NCI-H524 treated with DMSO at 0.1 percent for 48 hours (cell line): ENCODE measurements around the gene RALGAPA1.
"Not testable (repeated sequence)": the region's sequence is repeated elsewhere in the genome, so short reads cannot be mapped to it uniquely, and the experiment has no call there.

ENCODE experiments used
- DNase-seq: peaks from one replicate; lab custom pipeline; 2025; lab: John Stamatoyannopoulos, UW

RALGAPA1 gene

GRCh38 chr14:35808638-35809563, at the start of gene RALGAPA1:
Gene RALGAPA1, minus strand, starts transcription at chr14:35809295. Its CDS starts 460 bp downstream, at chr14:35808835.
- DNase-seq: peak; percentile 87

DNA sequence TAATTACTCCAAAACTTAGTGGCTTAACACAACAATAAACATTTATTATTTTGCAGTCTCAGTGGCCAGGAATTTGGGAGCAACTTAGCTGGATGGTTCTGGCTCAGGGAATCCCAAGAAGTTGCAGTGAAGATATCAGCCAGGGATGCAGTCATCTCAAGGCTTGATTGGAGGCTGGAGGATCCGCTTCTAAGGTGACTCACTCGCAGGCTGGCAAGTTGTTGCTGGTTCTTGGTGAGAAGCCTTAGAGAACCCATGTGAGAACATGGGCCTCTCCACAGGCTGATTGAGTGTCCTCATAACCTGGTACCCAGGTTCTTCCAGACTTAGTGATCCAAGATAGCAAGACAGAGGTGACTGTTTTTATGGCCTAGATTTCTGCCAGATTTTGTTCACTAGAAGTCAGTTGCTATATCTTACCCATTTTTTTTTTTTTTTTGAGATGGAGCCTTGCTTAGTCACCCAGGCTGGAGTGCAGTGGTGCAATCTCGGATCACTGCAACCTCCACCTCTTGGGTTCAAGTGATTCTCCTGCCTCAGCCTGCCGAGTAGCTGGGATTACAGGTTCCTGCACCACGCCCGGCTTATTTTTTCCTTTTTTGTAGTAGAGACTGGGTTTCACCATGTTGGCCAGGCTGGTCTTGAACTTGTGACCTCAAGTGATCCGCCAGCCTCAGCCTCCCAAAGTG, 49.6 kb upstream of the RALGAPA1 start:
- DNase-seq: no peak

DNA sequence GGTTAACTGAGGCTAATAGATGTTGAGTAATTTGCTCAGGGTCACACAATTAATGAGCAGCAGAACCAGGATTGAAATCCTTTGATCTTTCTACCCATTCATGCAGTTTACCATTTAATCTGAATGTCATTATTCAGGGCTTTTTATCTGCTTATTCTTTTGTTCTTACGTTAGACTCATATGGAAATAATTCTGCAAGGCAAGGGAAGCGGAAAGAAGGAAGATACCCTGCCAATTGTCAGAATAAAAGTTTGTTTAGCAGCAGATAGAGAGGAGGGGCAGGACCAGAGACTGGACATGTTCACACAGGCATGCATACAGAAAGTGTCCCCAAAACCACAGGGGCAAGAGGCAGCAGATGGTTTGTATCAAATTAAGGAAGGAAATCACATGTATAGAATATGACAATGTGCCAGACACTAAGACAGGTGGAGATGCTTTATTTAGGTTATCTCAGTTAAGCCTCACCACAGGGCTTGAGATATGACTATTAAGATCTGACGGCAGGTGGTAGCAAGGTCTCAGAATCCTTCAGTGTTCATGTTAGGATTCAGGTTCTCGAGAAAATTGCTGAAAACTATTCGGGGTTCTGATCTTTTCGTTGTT, 46.9 kb upstream of the RALGAPA1 start:
- DNase-seq: peak; percentile 80

DNA sequence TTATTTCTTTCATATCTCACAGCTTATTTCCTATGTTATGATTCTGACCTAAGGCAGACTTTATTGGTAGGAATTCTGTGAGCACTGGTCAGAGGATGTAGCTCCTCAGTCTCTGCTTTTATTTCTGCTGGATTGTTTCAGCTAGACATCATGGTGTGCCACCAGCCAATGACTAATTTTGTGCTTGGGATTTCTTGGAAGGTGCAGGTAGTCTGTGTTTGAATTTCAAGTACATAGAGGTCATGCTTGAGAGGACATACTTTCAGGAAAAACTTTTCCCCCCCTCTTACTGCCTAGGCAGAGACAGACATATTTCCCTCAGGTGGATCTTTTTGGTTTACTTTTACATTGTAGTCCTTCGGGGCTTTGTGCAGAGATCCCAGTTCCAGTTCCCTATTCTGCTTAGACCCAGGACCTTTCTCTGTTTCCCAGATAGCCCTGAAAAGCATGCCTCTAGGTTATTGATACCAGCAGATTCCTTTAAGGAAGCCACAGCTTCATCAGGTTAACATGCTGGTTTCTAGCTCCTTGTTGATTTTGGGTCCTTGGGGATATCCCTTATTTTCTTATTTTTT, 45.7 kb upstream of the RALGAPA1 start:
- DNase-seq: no peak

DNA sequence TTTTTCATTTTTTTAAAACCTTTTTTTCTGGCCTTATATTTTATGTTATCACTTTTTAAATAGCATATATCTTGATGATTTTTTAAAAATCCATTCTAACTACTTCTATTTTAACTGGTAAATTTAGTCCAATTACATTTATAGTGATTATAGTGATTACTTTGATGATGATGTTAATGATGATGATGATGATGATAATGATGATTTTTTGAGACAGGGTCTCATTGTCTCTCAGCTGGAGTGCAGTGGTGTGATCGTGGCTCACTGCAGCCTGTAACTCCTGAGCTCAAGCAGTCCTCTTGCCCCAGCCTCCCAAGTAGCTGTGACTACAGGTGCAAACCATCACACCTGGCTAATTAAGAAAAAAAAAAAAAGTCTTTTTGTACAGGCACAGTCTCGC, 44.1 kb upstream of the RALGAPA1 start:
- DNase-seq: no peak

DNA sequence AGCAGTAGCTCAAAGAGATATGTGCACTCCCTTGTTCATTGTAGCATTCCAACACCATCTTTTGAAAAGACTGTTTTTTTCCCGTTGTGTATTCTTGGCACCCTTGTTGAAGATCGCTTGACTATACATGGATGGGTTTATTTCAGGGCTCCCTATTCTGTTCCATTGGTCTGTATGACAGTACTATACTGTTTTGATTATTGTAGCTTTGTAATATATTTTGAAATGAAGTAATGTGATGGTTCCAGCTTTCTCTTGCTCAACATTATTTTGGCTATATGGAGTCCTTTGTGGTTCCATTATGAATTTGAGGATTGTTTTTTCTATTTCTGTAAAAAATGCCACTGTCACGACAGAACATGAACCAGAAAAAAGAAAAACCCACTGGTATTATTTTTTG, 42.7 kb upstream of the RALGAPA1 start:
- no peak for DNase-seq

GRCh38 chr14:35849122-35849521, 40.0 kb upstream of the RALGAPA1 start:
- no peak for DNase-seq

DNA sequence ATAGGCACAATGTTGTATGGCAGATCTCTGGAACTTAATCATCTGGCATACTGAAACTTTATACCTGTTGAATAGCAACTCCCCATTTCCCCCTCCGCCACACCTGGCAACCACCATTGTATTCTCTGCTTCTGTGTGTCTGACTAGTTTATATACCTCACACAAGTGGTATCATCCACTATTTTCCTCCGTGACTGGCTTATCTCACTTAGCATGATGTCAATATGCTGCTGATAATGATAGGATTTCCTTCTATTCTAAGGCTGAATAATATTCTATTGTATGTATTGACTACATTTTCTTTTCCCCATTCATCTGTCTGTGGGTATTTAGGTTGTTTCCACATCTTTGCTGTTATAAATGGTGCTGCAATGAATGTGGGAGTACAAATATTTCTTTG, 38.5 kb upstream of the RALGAPA1 start:
- no peak for DNase-seq

- DNase-seq: no peak
Observed at GRCh38 chr14:35844494-35844893, 35.4 kb upstream of the RALGAPA1 start.

- DNase-seq: not testable (repeated sequence)
Observed at GRCh38 chr14:35842245-35842644, 33.1 kb upstream of the RALGAPA1 start.

DNA sequence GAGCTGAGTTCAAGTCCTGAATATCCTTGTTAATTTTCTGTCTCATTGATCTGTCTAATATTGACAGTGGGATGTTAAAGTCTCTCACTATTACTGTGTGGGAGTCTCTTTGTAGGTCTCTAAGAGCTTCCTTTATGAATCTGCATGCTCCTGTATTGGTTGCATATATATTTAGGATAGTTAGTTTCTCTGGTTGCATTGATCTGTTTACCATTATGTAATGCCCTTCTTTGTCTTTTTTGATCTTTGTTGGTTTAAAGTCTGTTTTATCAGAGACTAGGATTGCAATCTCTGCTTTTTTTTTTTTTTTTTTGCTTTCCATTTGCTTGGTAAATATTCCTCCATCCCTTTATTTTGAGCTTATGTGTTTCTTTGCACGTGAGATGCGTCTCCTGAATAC, 32.6 kb upstream of the RALGAPA1 start:
- not testable (repeated sequence) for DNase-seq

GRCh38 chr14:35835208-35835982, 26.3 kb upstream of the RALGAPA1 start:
- no peak for DNase-seq

DNA sequence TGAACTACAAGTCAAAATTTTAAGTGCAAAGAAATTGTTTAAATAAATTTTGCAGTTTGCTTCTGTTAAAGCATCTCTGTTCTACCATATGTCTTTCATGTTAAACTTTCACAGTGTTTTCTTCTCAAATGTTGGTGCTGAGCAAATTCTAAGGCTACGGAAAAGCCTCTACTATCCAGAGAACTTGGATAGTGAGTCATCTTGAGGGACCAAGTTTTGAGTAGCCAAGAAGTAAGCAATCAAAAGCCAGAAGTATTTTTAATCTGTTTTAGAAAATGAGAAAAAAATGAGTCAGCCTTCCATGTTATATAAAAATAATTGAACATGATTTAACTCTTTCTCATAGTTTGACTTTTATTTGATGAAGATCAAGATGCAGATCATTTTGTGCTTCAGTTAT, 20.4 kb upstream of the RALGAPA1 start:
- no peak for DNase-seq

DNA sequence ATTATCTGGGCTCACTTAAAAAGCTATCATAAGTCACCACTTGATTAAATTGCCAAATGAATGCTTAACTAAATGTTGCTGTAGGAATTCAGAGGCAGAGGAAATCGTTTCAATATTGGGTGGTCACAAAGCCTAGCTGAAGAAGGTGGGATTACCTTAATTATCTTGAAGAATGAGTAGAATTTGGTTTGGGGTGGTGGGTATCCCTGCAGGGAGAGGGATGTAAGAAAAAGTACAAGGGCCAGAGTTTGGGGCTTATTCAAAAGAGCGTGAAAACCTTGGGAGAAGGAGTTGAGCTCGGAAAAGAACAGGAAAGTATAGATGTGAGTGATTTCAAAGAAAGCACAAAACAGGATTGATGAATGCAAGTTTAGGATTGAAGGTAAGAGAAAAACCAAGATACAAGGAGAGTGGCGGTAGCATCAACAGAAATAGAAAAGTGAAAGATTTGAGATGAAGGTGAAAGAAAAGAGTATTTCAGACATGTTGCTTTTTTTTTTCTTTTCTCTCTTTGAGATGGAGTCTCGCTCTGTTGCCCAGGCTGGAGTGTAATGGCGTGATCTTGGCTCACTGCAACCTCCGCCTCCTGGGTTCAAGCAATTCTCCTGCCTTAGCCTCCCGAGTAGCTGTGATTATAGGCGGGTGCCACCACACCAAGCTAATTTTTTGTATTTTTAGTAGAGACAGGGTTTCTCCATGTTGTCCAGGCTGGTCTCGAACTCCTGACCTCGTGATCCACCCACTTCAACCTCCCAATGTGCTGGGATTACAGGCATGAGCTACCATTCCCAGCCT, 18.8 kb upstream of the RALGAPA1 start:
- no peak for DNase-seq

DNA sequence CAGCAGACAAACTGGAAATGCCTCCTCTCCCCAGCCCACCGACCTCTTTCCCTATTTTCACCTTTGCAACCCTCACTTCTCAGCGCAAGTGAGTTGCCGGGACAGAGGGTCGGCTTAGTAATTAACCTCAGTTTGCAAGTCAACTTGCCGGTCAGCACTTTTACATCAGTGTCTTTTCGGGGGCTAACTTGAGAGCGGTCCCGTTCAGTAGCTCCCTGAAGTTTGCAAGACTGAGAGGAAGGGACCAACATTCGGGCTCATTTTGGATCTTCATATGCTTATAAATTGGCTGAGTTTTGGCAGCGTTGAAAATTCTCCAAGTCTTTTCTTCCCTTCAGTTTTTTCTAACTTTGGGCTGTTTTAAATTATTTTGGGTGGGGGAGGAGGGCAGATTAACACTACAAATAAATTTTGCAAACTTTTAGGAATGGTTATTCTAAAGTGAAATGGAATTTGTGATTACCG, 17.9 kb upstream of the RALGAPA1 start:
- no peak for DNase-seq

GRCh38 chr14:35826218-35826951, 17.3 kb upstream of the RALGAPA1 start, which contains the start of gene BRMS1L:
Gene BRMS1L, plus strand, starts transcription at chr14:35826338. Its CDS starts 179 bp downstream, at chr14:35826517.
- DNase-seq: peak; percentile 64

DNA sequence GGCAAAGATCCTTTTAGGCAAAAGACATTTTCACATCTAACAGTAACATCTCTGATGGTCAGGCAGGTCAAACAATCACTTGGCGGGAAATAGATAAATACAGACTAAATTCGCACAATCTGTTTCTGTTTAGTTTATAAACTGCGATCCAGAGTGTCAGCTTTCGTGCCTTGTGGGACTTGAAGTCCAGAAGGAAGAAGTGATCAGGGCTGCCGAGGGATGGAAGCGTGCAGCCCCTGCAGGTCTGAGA, 16.8 kb upstream of the RALGAPA1 start:
- peak; percentile 100 for DNase-seq

DNA sequence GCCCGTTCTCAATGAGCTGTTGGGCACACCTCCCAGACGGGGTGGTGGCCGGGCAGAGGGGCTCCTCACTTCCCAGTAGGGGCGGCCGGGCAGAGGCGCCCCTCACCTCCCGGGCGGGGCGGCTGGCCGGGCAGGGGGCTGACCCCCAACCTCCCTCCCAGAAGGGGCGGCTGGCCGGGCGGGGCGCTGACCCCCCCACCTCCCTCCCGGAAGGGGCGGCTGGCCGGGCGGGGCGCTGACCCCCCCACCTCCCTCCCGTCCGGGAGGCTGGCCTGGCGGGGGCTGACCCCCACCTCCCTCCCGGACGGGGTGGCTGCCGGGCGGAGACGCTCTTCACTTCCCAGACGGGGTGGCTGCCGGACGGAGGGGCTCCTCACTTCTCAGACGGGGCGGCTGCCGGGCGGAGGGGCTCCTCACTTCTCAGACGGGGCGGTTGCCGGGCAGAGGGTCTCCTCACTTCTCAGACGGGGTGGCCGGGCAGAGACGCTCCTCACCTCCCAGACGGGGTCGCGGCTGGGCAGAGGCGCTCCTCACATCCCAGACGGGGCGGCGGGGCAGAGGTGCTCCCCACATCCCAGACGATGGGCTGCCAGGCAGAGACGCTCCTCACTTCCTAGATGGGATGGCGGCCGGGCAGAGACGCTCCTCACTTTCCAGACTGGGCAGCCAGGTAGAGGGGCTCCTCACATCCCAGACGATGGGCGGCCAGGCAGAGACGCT, 15.5 kb upstream of the RALGAPA1 start:
- not testable (repeated sequence) for DNase-seq

DNA sequence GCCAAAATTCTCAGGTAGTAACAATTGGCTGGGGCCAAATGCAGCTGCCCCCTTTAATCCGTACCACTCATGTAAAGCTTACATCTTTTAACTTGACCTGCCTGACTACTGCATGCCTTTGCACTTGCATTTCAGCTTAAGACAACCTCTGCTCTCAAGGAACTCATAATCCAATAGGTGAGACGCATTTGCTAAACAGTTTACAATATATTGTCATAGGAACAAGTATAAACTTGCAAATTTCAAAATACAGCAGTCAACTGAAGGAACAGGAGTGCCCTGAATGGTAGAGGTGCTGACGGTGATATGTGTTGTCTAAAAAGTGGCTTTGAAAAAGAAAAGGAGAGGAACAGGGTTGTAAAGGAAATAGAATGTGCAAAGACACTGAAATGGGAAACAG, 13.4 kb upstream of the RALGAPA1 start:
- DNase-seq: no peak
